Measurements from ENCODE around the gene KLHL11.

The KLHL11 gene, protein sequence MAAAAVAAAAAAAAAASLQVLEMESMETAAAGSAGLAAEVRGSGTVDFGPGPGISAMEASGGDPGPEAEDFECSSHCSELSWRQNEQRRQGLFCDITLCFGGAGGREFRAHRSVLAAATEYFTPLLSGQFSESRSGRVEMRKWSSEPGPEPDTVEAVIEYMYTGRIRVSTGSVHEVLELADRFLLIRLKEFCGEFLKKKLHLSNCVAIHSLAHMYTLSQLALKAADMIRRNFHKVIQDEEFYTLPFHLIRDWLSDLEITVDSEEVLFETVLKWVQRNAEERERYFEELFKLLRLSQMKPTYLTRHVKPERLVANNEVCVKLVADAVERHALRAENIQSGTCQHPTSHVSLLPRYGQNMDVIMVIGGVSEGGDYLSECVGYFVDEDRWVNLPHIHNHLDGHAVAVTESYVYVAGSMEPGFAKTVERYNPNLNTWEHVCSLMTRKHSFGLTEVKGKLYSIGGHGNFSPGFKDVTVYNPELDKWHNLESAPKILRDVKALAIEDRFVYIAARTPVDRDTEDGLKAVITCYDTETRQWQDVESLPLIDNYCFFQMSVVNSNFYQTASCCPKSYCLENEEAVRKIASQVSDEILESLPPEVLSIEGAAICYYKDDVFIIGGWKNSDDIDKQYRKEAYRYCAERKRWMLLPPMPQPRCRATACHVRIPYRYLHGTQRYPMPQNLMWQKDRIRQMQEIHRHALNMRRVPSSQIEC

DNA sequence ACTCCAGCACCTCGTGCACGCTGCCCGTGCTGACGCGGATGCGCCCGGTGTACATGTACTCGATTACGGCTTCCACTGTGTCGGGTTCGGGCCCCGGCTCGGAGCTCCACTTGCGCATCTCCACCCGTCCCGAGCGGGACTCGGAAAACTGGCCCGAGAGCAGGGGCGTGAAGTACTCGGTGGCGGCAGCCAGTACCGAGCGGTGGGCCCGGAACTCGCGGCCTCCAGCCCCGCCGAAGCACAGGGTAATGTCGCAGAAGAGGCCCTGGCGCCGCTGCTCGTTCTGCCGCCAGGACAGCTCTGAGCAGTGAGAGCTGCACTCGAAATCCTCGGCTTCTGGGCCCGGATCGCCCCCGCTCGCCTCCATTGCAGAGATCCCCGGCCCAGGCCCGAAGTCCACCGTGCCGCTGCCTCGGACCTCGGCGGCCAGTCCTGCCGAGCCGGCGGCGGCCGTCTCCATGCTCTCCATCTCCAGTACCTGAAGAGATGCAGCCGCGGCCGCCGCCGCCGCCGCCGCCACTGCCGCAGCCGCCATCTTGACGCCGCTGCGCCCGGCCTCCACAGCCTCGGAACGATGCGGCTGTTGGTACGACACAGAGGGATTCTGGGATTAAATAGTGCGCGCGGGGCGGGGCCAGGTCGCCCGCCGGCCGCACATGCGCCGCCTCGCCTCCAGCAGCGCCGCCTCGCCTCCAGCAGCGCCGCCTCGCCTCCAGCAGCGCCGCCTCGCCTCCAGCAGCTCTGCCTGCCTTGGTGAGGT, at the start of gene KLHL11:
TSS of gene KLHL11 (minus strand) at position 588 of the 760 bp plus-strand sequence. CDS start at position 535, 53 bp downstream.
- peak; percentile 92 for DNase-seq (ENCODE audit: low spot score)

DNA sequence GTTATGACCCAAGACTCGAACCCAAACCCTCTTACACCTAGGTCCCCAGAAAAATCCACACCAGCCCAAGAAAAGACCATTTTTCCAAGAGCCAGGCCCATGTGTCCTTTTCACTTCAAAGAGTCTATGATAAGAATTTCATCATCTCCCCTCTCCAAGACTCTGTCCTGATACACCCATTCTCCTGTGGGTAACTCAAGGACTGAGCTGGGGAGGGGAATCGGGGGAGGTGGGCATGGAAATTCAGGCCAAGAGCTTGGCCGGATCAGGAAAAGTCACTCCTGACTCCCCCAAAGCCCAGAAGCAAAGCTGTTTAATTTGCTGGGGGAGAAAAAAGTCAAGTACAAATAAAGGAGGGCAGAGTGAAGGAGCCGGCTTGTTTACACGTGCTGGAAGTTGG, 49.8 kb upstream of the KLHL11 start:
- DNase-seq (ENCODE audit: low spot score): no peak

DNA sequence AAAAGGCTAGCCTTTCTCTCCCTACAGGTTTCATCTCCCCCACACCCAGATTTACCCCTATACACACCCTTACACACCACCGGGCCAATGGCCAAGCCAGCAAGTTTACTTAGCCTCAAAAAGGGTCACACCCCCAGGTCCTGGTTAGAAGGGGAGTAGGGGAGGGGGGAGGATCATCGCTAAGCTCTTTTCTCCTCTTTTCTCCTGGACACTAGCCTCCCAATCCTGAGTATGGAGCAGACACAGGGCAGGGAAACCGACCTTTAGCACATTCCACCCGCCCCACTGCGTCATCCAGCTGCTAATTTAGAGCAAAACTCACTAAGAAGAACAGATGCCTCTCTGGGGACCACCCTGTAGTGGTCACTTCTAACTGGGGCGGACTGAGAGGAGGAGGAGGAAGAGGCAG, 49.1 kb upstream of the KLHL11 start:
- no peak for DNase-seq (ENCODE audit: low spot score)

DNA sequence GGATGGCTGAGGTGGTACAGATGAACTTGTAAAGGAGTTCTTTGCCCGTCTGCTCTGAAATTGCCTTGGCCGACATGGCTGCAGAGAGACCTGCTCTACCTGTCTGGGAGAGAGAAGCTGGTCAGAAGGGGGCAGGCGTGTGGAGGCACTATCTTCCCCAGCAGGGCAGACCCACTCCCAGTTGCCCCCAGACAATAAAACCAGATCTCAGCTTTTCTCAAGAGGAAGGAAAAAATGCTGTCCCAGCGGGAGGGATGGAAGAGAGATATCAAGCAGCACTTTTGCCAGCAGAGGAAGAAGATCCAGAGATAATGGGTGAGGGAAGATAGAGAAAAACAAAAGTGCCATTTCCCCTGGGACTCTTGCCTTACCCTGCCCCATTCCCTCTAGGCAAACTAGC, 48.6 kb upstream of the KLHL11 start:
- DNase-seq (ENCODE audit: low spot score): no peak

DNA sequence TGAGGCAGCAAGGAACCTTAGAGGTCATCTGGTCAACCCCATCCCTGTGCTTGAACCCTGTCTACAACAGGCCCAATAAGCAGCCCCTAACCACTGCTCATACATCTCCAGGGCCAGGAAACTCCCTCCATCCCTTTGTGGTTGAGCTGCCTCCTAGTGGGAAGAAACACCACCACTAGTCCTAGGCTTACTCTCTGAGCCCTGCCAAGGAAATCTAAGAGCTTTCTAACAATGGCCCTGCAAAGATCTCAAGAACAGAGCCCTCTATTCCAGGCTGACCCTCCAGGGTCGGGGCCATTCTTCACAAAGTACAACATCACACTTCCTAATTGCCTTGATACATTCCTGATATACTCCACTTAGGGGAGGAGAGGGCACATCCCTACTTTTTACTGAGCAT, 47.7 kb upstream of the KLHL11 start:
- DNase-seq (ENCODE audit: low spot score): no peak

DNA sequence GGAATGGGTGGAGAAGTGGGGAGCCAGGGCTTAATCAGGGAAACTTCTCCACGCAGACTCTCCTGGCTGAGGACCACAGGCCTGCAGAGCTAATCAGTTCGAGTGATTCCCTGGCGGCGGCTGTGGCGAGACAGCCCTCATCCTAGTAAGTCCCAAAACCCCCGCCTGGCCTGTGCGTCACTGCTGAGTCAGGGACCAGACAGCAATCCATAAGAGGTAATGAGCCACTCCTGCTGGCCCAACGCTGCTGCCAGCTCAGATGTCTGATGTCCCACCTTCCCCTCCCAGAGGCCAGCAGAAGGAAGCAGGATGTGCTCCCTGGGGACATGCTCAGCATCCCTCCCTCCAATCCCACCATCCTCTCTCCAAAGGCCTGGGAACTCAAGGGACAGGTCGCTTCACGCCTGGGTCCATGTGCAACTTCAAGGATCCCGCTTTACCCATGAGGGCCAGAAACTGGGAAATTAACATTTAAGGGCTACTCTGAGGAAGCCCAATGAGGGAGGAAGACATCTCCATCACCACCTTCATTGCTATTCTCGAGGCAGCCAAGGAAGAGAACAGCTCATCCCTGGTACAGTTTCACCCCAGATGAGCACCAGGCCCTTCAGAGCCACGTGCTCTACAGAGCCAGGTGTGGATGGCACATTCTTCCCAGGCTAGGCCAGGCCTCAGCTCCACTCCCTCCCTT, 45.6 kb upstream of the KLHL11 start:
- no peak for DNase-seq (ENCODE audit: low spot score)

DNA sequence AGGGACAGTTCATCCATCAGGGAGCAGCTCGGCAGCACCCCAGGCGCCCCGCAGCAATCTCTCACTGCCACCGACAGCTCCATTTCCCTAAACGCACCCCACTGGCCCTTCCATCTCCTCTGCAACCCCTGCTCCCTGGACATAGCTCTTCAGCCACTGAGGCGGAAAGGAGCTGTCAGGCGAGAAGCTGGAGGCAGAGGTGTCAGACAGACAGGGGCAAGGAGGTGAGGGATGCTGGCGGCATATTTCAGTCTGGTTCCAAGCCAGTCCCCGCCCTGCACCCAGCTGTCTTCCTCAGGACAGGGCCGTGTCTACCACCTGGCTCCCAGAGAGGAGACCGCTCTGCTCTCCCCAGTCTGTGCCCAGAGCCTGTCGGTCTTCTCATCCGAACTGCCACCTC, 43.9 kb upstream of the KLHL11 start:
- DNase-seq (ENCODE audit: low spot score): no peak

DNA sequence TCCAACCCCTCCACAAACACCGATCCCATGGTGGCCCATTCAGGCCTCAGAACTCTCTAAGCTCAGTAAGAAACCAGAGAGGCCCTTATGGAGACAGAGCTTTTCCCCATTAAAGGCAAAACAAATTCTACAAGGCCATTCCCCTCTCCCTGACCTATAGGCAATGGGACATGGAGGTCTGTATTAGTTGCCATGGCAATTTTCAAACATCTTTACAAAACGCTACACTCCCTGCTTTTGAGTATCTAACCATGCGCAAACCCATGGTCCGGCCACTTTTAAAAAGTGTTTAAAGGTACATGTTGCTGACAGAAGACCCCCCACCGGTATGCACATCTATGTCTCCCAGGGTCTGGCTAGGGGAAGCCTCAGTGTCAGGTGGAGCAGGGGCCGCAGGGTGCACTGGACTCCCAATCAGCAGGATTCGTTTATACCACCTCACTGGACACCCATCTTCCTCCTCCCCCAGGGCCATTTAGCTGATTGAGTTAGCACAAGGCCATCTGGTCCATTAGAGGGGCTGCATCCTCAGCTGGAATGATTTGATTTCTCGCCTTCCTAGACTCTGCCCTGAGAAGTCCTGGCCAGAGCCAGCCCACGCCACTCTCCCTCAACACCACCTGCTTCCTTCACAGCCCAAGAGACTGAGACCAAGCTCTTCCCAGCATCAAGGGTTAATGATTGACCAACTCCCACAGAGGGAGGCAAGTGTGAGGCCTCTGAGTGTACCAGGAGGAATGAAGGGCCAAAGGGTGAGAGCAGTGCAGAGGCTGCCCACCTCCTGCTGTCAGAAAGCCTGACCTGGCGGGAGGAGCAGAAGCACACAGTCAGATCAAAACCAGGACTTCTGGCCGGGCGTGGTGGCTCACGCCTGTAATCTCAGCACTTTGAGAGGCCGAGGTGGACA, 42.7 kb upstream of the KLHL11 start:
- DNase-seq (ENCODE audit: low spot score): no peak

DNA sequence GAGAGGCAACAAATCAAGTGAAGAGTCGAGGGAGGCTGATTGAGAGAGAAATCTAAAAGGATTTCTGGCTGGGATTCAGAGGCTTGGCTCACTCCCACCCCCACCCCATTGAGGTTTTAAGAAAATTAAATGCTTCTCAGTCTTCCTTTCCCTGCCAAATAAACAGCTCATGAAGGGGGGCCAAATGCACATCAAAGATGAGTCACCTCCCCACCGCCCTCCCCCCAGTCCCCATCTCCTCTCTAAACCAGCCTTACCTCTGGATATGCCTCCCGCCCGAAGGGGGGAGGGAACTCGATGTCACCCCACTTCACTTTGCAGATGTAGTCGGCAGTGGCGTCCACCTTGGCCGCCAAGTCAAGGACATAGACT, 41.9 kb upstream of the KLHL11 start:
- DNase-seq (ENCODE audit: low spot score): no peak

DNA sequence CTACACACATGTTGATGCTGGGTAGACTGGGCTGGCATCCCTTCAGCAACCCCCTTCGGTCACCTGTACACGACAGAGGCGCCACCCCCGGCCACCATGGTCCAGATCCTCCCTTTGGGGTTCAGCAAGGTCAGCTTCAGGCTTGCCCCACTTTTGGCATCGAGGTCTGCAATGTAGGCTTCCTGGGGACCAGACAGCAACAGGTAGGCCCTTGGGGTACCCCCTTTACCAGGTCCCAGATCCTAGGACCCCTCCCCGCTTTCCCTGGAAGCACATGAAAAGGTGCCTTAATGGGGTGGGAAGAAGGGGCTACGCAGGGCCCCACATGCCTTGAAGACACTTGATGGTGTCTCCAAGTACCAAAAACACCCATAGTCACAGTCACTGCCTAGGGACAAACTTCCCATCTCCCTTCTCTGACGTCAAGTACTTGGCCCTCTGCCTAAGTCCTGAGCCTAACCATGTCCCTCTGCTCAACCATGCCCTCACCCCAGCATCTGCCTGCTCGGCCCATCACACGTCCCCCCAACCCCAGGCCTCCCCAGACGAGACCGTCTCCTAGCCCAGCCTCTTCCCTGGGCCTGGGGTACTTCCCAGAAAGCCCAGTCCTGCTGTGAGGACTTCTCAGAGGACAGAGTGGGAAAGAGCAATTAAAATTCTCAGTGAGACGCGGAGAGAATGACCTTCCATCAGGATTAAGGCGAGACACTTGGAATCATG, 41.4 kb upstream of the KLHL11 start:
- DNase-seq (ENCODE audit: low spot score): no peak

DNA sequence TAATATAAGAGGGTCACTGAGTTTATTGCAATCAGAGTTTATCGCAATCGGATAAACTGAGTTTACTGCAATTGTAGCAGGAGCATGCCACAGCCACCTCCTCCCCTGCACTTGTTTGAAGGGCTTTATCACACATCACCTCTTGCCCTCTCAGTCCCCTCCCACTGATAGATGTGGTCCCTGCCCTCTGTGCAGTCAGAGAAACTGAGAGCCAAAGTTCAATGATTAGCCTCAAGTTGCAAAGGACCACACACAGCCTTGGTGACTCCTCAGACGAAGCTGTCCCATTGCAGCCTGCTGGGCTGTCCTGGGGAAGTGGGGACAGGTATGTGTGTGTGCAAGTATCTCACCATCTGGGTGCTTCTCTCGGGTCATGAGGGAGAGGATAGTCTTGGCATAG, 39.9 kb upstream of the KLHL11 start:
- DNase-seq (ENCODE audit: low spot score): no peak

DNA sequence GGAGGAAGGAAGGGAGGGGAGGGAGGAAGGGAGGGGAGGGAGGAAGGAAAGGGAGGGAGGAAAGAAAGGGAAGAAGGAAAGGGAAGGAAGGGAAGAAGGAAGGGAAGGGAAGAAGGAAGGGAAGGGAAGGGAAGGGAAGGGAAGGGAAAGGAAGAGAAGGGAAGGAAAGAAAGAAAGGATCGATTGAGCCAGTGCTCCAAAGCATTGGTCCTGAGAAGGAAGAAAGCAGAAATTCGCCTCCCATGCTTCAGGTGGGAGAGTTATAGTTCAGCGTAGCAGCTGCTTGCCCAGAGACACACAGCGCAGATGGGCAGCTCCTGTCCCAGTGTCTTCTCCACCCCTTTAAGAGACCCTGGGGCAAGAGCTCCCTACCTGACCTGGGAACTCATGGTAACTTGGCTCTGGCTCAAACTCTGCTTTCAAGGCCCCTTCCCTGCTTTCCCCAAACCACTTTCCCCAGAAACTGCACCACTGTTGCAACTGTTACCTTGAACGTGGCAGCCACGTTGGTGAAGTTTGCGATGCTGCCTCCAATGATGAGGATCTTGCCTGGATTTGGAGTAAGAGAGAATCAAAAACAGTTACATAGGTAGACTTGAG, 39.1 kb upstream of the KLHL11 start:
- DNase-seq (ENCODE audit: low spot score): no peak

DNA sequence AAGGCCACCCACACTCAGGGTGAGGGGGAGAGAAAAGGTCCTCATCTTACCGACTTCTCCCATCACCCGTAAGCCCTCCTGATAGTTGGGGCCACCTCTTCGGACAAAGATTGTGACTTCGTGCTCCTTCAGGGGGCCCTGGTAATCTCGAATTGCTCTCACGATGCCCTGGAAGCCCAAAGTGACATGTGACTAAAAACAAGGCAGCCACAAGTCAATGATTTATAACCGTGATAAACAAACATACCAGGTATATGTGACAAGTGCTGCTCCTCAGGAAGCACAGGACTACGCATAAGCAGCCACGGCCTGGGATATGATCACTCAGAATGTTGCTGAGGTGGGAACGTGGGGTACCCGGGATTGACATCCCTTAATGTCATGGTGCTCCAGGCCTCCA, 36.4 kb upstream of the KLHL11 start:
- no peak for DNase-seq (ENCODE audit: low spot score)

DNA sequence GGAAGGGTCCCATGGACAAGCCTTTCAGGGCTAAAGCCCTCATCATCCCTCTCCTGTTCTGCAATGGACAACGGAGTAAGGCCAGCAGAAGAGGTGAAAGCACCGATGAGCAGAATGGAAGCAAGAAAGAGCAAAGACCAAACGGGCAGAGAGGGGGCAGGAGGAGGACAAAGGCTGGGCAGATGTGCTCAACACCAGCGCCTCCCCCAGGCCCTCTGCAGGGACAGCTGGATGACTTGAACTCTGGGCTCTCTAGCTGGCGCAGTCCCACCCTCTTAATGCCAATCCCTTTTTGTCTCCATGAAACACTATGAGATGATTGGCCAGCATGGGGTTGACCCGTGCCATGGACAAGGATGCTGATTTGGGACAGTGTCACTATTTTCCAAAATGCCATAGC, 31.5 kb upstream of the KLHL11 start:
- DNase-seq (ENCODE audit: low spot score): no peak

DNA sequence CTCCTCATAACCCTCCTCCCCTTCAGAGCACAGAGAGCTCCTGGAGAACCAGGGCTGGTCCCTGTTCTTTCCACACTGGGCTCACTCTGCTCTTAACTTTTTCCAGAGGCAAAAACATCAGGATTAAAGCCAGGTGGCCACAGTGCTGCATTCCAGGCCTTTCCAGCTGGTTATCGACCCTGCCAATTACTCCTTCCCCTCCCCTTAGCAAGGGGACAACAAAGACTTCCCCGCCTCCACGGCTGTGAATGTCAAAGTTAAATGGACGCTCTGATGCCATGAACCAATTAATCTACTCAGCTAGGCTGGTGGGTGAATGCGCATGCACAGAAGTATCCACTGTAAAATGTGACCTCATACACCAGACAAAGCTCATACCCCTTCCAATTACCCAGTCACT, 30.4 kb upstream of the KLHL11 start:
- no peak for DNase-seq (ENCODE audit: low spot score)

DNA sequence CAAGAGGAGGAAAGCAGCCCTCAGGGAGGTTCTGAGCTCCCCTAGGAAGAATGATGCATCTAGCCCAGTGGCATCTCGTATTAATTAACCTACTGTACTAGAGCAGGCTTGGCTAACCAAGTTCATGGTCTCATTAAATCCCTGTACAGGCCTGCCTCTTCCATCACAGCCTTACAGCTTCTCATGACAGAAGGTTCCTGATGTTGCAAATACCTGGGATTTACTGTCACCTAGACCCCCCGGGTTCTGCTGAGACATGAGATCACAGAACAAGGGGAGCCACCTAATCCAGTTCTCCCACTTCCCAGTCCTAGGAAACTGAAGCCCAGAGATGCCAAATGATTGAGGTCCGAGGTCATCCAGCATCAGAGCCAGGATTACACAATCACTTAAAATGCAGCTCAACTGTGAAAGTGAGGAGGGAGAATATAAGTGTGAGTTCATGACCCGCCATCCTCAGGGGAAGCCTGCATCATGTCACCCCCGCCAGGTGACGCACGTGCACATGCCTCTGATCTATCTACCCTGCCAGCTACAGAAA, 29.6 kb upstream of the KLHL11 start:
- DNase-seq (ENCODE audit: low spot score): no peak

DNA sequence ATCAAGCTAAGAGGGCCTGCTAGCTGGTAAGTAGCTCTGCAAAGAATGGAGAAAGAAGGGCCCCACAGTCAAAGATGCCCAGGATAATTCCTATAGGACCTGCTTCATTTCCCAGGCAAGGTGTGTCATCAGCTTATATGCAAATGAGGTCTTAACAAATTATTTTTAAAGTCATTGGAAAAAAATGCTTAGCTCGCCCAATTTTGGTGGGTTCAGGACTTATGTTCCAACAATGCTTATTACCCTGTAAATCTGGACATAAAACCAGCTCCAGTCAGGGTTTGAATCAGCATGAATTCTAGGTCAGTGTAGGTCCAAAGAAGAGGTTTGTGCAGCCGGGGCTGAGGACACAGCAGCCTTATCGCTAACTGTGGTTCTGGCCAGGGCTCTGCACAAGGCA, 28.2 kb upstream of the KLHL11 start:
- no peak for DNase-seq (ENCODE audit: low spot score)

DNA sequence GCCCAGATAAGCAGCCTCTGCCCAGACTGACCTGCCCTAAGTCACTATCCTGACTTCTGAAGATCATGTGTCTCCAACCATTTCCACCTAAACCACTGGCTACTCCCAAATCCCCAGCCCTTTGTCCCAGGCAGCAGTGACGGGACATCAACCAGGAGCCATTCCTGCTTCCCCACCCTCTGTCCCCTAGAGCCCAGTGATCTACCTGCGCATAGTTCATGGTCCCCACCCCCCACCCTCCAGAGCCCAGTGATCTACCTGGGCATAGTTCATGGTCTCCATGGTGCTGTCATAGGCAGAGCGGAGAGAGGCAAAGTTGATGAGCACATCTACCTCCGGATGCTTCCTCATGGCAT, 26.8 kb upstream of the KLHL11 start:
- no peak for DNase-seq (ENCODE audit: low spot score)

DNA sequence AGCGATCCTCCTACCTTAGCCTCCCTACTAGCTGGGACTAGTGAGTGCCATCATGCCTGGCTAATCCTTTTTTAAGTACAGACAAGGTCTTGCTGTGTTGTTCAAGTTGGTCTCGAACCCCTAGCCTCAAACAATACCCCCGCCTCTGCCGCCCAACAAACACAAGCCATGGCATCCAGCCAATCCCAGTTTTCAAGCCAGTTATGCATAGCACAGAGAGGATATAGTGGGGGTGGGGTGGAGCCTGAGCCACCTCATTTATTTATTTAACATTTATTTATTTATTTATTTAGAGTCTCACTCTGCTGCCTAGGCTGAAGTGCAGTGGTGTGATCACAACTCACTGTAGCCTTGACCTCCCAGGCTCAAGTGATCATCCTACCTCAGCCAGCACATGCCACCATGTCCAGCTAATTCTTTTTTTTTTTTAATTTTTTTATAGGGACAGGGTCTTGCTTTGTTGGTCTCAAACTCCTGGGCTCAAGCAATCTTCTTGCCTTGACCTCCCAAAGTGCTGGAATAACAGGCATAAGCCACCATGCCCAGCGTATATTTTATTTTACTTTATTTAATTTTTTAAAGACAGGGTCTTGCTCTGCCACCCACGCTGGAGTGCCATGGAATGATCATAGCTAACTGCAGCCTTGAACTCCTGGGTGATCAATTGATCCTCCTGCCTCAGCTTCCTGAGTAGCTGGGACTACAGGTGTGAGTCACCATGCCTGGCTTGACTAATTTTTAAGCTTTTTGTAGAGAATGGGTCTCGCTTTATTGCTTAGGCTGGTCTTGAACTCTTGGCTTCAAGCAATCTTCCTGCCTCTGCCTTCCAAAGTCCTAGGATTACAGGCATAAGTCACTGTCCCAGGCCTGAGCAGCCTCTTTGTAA, 26.2 kb upstream of the KLHL11 start:
- DNase-seq (ENCODE audit: low spot score): no peak

All from NAMALWA (cell line).